ENCODE data around the gene WASF3.
"Not testable (repeated sequence)": the region's sequence is repeated elsewhere in the genome, so short reads cannot be mapped to it uniquely, and the experiment has no call there.

Gene WASF3

DNA sequence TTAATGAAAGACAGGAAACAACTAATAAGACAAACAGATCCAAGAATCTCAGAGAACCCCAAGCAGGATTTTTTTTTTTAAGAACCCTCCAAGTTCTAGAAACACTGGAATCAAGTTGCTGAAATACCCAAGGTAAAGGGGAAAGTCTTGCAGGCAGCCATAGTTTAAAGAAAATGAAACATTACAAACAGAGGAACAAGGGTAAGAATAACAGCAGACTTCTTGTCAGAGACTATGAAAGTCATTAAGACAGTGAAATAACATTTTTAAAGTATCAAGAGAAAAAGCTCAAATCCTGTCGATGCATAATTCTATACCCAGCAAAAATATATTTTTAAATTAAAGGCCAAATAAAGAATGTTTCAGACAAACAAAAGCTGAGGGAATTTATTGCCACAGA is 67.1 kb downstream of the WASF3 start:
- in situ Hi-C loops (cut with MboI; ENCODE audit: low sequenced_read_pairs) = no loop called here

DNA sequence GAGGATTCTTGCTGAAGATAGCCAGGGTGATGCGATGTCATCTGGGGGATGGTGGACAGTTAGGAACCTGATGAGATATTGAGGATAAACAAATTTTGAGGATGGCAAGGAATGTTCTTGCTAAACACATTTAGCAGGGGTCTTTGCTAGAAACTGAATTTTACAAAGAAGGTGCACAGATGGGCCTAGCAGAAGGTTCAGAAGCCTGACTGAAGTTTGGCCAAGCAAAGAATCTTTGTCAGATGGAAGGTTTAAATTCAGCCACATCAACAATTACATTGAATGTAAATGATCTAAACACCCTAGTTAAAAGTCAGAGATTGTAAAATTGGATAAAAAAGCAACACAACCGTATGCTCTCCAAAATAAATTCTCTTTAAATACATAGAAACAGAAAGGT is 68.8 kb downstream of the WASF3 start:
- in situ Hi-C loops (cut with MboI; ENCODE audit: low sequenced_read_pairs) = no loop called here

DNA sequence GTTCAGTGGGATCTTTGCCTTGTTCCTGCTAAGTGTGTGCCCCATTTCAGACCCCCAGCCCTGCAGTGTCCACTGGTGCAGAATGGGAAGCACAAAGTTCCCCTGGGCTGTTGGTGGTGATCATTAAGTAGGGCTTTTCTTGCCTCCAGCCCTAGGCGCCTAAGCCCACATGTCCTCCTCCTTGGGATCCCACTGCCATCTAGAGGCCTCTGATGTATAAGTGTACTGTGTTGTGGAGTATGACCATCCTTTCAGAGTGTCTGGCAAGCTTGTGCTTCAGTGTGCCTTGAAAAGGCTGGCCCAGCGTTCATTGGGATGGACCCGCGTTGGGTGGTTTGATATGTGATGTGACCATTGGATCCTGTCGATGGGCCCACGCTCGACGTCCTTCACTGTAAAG is 71.2 kb downstream of the WASF3 start:
- in situ Hi-C loops (cut with MboI; ENCODE audit: low sequenced_read_pairs) = no loop called here

DNA sequence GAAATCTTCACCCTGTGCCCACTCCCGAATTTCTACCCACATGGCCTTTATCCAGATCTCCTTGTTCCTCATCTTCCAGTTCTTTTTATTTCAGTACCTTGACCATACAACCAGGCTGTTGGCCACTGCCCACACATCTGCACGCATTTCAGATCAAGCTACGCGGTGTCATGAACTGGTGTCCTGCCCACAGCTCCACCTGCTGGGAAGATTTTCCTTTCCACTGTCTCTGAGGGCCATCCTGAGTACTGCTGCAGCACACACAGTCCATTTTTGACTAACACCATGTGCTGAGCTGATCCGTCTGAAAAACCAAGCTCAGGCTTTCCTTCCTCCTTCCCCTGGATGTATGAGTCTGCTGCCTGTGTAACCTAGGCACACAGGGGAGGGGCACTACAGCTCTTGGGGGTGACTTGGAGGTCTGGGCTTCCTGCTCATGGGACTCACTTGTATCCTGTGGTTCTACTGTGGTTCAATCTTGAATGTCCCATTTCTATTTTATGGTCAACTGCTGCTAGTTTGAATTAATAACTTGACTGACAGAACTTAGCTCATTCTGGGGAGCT is 71.9 kb downstream of the WASF3 start:
- in situ Hi-C loops (cut with MboI; ENCODE audit: low sequenced_read_pairs) = no loop called here

DNA sequence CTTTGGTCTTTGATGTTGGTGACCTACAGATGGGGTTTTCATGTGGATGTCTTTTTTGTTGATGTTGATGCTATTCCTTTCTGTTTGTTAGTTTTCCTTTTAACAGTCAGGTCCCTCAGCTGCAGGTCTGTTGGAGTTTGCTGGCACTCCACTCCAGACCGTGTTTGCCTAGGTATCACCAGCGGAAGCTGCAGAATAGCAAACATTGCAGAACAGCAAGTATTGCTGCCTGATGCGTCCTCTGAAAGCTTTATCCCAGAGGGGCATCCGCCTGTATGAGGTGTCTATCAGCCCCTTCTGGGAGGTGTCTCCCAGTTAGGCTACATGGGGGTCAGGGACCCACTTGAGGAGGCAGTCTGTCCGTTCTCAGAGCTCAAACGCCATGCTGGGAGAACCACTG is 78.2 kb downstream of the WASF3 start:
- in situ Hi-C loops (cut with MboI; ENCODE audit: low sequenced_read_pairs) = not testable (repeated sequence)

DNA sequence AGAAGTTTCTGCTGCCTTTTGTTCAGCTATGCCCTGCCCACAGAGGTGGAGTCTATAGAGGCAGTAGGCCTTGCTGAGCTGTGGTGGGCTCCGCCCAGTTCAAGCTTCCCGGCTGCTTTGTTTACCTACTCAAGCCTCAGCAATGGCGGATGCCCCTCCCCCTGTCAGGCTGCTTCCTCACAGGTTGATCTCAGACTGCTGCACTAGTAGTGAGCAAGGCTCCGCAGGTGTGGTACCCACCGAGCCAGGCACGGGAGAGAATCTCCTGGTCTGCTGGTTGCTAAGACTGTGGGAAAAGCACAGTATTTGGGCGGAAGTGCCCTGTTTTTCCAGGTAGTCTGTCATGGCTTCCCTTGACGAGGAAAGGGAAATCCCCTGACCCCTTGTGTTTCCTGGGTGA is 78.6 kb downstream of the WASF3 start:
- in situ Hi-C loops (cut with MboI; ENCODE audit: low sequenced_read_pairs) = not testable (repeated sequence)

DNA sequence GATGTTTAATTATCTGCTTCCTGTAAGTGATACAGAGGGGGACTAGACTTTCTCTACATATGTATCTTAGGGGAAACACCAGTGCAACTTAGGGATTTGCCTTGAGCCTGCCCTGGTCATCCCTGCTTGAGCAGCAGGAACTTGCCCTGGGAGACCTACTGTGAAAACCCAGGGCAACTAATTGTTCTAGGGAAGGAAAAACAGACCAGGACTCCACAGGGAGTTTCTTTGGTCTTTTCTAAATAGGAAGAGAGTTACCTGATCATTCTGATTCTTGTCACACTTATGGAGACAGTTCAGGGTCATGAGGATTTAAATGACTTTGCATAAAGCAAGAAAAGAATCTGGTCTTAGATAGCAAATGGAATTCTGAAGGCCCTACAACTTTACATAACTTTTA is 89.1 kb downstream of the WASF3 start:
- in situ Hi-C loops (cut with MboI; ENCODE audit: low sequenced_read_pairs) = no loop called here

DNA sequence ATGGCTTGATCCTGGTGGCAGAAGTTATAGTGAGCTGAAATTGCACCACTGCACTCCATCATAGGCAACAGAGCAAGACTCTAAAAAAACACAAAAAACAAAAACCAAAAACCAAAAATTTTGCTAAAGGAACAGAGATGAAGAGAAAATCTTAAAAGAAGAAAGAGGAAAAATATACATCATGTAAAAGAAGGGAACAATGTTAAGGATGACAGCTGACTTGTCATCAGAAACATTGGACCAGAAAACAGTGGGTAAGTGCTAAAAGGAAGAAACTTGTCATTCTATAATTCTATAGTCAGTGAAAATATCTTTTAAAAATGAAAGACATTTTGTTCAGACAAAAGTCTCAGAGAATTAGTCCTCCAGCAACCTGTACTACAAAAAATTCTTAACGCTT is 93.8 kb downstream of the WASF3 start:
- in situ Hi-C loops (cut with MboI; ENCODE audit: low sequenced_read_pairs) = no loop called here

DNA sequence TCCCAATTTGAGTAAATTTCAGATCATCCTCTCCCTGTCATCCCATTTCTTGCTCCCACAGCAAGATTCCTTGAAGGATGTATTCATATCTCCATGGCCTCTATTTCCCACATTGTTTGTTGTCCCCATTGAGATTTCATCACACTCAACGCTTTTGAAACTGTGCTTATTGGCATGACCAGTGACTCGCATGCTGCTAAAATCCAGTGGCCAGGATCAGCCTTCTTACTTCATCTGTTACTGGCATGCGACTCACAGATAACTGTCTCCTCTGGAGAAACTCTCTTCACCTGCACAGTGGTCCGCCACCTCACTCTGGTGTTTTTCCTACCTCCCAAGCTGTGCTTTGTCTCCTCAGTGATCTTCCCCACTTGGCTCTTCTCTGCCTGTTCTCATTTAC is 95.8 kb downstream of the WASF3 start:
- in situ Hi-C loops (cut with MboI; ENCODE audit: low sequenced_read_pairs) = no loop called here

DNA sequence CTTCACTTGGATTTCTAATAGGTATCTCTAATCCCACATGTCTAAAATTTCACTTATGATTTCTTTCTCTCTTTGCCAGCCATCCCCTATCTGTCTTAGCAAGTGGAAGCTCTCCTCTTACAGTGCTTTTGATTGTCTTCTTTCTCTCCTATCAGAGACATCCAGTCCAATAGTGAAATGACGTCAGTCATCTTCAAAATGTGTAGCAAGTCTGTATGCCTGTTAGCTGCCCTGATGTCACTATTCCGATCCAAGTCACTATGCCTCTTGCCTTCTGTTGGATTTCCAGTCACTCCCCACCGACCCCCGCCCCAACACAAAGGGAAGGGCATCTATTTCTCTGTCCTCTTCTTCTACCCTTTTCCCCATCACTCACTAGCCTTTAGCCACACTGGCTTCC is 96.4 kb downstream of the WASF3 start:
- in situ Hi-C loops (cut with MboI; ENCODE audit: low sequenced_read_pairs) = no loop called here

DNA sequence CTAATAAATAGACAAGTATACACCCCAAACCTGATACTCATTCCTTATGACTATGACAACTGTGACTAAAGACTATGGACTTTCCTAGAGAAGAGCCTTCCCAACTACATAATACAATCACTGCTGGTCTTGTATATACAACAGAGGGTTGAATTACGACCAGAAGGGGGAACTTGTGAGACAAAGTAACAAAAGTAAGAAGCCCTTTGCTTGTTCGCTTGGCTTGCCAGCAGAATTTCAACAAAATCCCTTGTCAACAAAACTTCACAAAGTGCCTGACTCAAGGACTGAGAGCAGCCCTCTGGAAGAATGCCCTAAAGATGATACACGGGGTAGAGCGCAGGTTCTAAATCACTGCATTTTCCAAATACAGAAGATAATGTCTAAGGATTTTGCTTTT is 99.4 kb downstream of the WASF3 start:
- in situ Hi-C loops (cut with MboI; ENCODE audit: low sequenced_read_pairs) = no loop called here

DNA sequence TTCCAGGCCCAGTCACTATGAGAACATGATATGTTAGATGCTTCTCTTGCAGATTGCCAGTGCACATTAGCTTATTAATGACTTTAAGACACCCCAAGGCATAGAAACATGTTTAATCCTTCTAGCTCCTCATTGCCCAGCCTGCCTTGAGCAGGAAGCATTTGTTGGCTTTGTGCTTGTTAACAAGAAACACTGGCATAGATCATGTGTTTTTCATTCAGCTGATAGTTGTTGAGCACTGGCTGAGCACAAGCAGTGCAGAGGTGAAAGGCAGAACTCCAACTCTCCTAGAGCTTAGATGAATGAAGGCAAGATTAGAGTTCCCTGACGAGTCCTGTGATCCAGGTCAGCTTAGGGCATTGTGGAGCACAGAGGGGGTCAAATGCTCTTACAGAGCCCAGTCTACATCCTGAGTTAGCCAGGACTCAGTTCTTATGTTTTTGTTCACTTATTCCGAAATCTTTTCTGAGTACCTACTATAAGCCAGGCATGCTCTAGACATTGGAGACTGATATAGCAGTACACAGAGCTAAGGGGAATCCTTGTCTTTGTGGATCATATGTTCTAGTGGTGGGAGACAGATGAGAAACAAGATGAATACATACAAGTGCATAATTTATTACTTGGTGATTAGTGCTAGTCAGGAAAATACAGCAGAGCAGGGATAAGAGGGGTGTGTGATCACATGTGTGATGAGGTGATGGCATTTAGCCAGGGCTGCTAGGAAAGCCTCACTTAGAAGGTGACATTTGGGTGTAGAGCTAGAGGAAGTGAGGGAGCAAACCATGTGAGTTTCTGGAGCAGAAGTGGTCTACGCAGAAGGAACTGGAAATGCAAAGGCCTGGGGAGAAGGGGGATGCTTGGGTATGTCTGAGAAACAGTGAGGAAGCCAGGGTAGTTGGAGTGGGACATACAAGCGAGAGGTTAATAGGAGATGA is 101.2 kb downstream of the WASF3 start:
- in situ Hi-C loops (cut with MboI; ENCODE audit: low sequenced_read_pairs) = no loop called here

DNA sequence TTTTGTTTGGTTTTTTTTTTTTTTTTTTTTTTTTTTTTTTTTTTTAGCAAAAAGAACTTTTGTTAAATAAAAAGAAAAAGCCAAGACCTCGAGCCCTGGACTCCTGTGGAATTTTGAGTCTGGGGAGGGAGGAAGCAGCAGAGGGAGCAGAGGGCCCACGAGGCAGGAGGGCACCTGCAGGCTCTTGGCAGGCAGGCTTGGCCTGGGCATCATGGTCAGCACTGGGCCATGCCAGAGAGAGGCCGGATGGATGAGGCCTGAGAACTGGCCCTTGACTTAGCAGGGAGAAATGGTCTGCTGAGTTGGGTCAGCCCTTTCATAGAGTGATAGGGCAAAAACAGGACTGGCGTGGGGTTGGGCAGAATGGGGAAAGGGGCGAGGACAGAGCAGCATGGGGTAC is 102.7 kb downstream of the WASF3 start:
- in situ Hi-C loops (cut with MboI; ENCODE audit: low sequenced_read_pairs) = no loop called here

DNA sequence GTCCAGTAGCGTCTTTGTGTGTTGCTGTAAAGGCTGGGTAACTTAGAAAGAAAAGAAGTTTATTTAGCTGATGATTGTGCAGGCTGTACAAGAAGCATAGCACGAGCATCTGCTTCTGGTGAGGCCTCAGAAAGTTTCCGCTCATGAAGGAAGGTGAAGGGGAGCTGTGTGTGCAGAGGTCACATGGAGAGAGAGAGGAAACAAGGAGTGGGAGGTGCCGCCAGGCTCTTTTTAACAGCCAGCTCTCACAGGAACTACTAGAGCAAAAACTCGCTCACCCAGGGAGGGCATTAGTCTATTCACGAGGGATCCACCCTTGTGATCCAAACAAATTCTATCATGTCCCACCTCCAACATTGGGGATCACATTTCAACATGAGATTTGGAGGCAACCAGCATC is 103.3 kb downstream of the WASF3 start:
- in situ Hi-C loops (cut with MboI; ENCODE audit: low sequenced_read_pairs) = no loop called here

DNA sequence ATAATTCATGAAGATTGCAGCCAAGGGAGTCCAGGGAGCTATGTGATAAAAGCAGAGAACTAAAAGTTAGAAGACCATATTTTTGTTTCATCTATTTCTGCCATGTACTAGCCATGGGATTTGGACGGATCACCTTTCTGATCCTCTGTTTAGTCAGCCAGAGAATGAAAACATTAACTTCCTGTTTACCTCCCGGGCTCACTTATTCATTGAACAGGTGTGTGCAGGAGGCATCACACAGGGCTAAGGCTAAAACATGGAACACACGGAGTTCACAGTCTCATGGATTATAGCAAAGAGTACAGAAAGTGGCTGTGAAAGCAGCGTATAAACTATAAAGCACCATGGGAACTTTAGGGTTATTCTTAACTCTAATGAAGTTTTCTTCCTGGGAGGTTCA is 106.3 kb downstream of the WASF3 start:
- in situ Hi-C loops (cut with MboI; ENCODE audit: low sequenced_read_pairs) = no loop called here

DNA sequence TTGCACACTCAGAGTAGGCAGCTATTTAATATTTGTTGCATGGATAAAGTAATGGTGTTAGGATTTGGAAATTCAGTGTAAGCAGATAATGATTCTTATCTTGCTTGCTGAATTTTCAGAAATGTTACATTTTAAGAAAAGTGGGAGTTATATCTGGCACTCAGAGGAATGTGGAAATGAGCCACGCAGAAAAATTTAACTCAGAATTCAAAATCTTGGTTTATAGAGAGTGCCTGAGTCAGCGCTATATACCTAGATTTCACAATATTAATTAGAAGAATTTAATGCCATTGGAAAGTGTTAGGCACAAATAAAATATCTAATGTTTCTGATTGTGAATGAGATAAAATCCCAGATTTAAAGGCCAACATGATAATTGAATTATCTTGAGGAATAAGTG is 106.8 kb downstream of the WASF3 start:
- in situ Hi-C loops (cut with MboI; ENCODE audit: low sequenced_read_pairs) = no loop called here

DNA sequence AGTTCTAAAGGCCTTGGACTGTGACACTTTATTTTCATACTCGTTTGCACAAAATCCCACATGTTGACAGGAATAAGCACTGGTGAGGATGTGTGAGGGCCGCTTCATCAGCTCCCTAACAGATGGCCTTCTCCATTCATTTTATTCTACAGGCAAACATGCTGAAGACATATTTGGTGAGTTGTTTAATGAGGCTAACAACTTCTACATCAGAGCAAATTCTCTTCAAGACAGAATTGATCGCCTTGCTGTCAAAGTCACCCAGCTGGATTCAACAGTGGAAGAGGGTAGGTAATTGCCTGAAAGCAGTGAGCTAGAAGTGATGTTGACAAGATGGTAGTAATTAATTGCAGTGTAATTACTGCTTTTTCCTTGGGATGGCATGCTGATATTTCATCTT is 107.4 kb downstream of the WASF3 start:
- in situ Hi-C loops (cut with MboI; ENCODE audit: low sequenced_read_pairs) = no loop called here

DNA sequence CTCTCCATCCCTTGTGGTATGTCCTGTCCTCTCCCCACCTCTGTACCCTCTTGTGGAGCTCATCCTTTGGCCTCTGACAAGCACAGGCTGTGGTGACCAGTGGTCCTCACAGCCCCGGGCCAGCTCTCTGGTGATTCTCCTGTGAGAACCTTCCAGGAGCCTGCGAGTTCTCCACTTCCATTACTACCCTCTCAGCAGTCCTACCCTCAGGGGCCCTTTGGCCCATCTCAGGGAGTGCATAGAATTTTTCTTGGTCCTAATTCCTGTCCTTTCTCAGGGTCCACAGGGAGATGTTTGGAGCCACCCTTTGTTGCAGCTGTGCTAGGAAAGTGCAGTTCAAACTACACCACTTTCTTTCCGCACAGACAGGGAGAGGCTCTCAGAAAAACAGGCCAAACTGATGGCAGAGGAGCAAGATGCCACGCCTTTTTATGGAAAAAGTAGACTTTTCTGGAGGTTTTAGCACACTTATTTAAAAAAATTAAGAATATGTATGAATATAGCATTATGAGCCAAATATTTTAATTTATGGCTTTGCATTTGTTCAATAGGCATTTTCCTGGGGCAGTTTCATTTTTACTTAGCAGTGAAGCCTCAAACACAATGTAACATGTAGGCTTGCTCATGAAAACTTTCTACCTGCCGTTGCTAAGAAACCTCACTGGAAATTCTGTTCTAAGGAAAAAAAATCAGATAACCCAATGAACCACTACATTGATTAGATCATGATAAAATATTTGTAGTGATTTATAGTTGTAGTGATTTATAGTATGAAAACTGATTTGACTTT is 111.1 kb downstream of the WASF3 start:
- in situ Hi-C loops (cut with MboI; ENCODE audit: low sequenced_read_pairs) = no loop called here

DNA sequence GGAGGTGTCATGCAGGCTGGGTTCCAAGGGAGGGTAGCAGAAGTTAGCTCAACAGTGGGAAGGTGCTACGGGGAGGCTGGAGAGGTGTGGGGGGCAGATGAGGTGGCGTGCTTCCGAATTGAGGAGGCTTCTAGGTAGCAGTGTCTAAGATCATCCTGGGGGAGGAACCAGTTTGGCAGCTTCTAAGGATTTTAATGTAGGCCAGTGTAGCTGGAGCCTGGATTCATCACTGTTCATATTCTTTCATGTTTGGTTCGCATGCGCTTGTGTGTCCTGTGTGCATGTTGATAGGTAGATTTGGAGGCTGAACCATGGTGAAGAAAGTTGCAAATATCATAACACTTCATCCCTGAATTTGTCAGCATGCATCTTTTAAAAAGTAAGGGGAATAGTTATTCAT is 116.4 kb downstream of the WASF3 start:
- in situ Hi-C loops (cut with MboI; ENCODE audit: low sequenced_read_pairs) = no loop called here

DNA sequence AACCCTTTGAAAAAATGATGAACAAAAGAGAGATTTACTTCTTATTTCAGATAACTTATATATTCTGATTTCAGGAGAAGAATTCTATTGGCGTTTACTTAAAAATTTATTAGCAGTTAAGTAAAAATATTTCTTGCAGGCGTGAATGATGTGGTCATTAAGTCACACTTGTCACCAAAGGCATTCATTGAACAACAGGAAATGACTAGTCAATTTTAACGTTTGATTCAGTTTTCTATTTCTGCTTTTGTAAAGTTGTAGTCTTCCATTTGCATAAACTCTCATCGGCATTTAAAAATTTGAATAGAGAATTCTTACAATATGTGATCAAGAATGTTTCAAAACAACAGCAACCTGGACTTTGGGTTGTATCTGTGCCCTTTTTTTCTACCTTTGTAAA is 119.7 kb downstream of the WASF3 start:
- in situ Hi-C loops (cut with MboI; ENCODE audit: low sequenced_read_pairs) = no loop called here

DNA sequence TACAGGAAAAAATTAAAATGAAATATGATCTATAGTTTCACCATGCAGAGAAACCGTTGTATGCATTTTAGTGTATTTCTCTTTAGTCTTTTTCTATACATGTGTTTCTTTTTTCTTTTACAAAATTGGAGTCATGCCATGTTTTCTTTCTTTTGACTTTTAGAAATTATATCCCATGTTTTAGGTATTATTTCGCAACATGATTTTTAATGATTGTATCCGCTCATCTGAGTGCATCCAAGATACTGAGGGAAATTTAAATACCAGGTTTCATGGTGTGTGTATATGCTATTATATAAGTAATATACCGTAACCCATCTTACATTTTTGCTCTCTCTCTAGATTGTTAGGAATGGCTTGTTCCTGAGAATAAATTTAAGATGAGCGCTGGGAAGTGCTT is 120.8 kb downstream of the WASF3 start:
- in situ Hi-C loops (cut with MboI; ENCODE audit: low sequenced_read_pairs) = no loop called here

DNA sequence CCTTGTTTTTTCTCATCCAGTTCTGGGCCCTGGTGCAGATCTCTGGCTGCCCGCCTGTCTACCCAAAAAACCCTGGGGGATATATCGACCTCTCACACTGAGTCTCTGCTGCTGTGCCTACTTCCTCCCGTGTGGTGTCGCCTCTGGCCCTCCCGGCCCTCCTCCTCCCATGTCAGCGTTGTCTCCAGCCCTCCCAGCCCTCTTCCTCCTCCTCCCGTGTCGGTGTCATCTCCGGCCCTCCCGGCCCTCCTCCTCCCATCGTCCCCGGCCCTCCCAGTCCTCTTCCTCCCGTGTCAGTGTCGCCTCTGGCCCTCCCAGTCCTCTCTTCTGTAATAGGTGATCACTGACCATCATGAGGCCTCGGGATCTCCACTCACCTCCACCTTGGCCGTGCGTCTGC is 121.3 kb downstream of the WASF3 start:
- in situ Hi-C loops (cut with MboI; ENCODE audit: low sequenced_read_pairs) = no loop called here
